ENCODE results near the gene LRRC74B. TPM values are rescaled to one million over a fixed set of nuclear protein-coding genes. Genes with fewer than 3 reads are reported as not detected.

LRRC74B gene
- total RNA-seq, 6 experiments from 2014 or later = not detected

- H3K9me3 ChIP-seq = no peaks in the 10 kb centered on the region
- H3K4me1 ChIP-seq = peaks cover 0 to 15% (median 5%) of the 10 kb centered on the region in 4 donors
- ATAC-seq = no peak
- H3K27ac ChIP-seq = no peak overlapping the region
- intact Hi-C loops (cut with DNase I) = loop anchor here in 1 of 2 donors (10.0 kb wide), 1 partner anchor 53 kb away; no protein-coding TSS in a partner anchor
- TF ChIP-seq CTCF (IDR thresholded peaks at IDR 0.05) (no peak), POLR2A (IDR thresholded peaks at IDR 0.05) (no peak)
- DNase-seq = no peak
- H3K36me3 ChIP-seq = peaks cover 0 to 25% (median 2%) of the 10 kb centered on the region in 4 donors
- no peaks in the 10 kb centered on the region for H3K27me3 ChIP-seq
- no peak overlapping the region for H3K4me3 ChIP-seq
- WGBS (ENCODE audit: insufficient coverage, low coverage, low lambda C conversion rate, missing lambda C conversion rate) = 100% methylated on average over 1 of the region's 13 CpGs
These were observed 48.0 kb upstream of the LRRC74B start for GRCh38 chr22:20997536-20998257.

- no peak for ATAC-seq
- Histone ChIP-seq H3K4me3 (no peak overlapping the region), H3K27ac (no peak overlapping the region), H3K4me1 (peaks cover 0 to 24% (median 7%) of the 10 kb centered on the region in 4 donors), H3K9me3 (no peaks in the 10 kb centered on the region), H3K36me3 (peaks cover 0 to 23% (median 2%) of the 10 kb centered on the region in 4 donors), H3K27me3 (no peaks in the 10 kb centered on the region)
- 44% methylated on average over 4 of the region's 7 CpGs for WGBS (ENCODE audit: insufficient coverage, low coverage, low lambda C conversion rate, missing lambda C conversion rate)
- no peak for TF ChIP-seq CTCF (IDR thresholded peaks at IDR 0.05)
- intact Hi-C loops (cut with DNase I) = loop anchor here in 1 of 2 donors (10.0 kb wide), 1 partner anchor 54 kb away; no protein-coding TSS in a partner anchor
- no peak for DNase-seq
These were observed 47.1 kb upstream of the LRRC74B start for GRCh38 chr22:20998411-20999336.

GRCh38 chr22:20999350-21000206 is 46.2 kb upstream of the LRRC74B start:
- DNase-seq (no peak), ATAC-seq (no peak)
- Histone ChIP-seq H3K36me3 (peaks cover 0 to 23% (median 2%) of the 10 kb centered on the region in 4 donors), H3K27ac (no peak overlapping the region), H3K4me3 (no peak overlapping the region), H3K9me3 (no peaks in the 10 kb centered on the region), H3K27me3 (no peaks in the 10 kb centered on the region), H3K4me1 (peaks cover 0 to 24% (median 7%) of the 10 kb centered on the region in 4 donors)
- intact Hi-C loops (cut with DNase I) = loop anchor here in 1 of 2 donors (10.0 kb wide), 1 partner anchor 55 kb away; no protein-coding TSS in a partner anchor
- 85% methylated on average over 4 of the region's 27 CpGs for WGBS (ENCODE audit: insufficient coverage, low coverage, low lambda C conversion rate, missing lambda C conversion rate)
- no peak for TF ChIP-seq POLR2A (IDR thresholded peaks at IDR 0.05)
- TF ChIP-seq CTCF (IDR thresholded peaks at IDR 0.05) = no peak
